ENCODE results near the gene ABCG2. TPM values are rescaled to one million over a fixed set of nuclear protein-coding genes. Genes with fewer than 3 reads are reported as not detected.

ABCG2 gene
- total RNA-seq, 1 donor from 2014 or later, result under 0.01 TPM

GRCh38 chr4:88136249-88136648 is 22.2 kb downstream of the ABCG2 start:
- H3K4me3 ChIP-seq (ENCODE audit: low read depth, low read length), result no peak overlapping the region
- DNase-seq (ENCODE audit: low read depth), result no peak
- H3K27me3 ChIP-seq (ENCODE audit: control insufficient read depth, insufficient read depth, low read length), result no peaks in the 10 kb centered on the region
- H3K36me3 ChIP-seq (ENCODE audit: control insufficient read depth, insufficient read depth, low read length), result no peaks in the 10 kb centered on the region
- TF ChIP-seq, protein P1, sequence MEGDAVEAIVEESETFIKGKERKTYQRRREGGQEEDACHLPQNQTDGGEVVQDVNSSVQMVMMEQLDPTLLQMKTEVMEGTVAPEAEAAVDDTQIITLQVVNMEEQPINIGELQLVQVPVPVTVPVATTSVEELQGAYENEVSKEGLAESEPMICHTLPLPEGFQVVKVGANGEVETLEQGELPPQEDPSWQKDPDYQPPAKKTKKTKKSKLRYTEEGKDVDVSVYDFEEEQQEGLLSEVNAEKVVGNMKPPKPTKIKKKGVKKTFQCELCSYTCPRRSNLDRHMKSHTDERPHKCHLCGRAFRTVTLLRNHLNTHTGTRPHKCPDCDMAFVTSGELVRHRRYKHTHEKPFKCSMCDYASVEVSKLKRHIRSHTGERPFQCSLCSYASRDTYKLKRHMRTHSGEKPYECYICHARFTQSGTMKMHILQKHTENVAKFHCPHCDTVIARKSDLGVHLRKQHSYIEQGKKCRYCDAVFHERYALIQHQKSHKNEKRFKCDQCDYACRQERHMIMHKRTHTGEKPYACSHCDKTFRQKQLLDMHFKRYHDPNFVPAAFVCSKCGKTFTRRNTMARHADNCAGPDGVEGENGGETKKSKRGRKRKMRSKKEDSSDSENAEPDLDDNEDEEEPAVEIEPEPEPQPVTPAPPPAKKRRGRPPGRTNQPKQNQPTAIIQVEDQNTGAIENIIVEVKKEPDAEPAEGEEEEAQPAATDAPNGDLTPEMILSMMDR (IDR thresholded peaks at IDR 0.05; ENCODE audit: insufficient read depth, low read length, poor library complexity, severe bottlenecking), result no peak

DNA sequence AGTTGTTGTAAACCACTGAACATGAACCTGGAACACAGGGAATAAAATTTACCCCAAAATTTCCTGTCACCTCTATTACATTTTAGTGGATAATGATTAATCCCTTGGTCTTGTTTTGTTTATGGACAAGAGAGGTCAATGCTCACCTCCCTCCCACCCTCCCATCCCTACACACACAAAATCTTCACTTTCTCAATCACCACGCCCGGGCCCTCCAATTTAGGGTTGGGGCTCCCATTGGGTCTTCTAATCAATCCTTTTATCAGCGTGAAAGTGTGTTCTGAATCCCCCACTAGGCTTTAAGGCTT is 23.1 kb downstream of the ABCG2 start:
- TF ChIP-seq, protein P1 (IDR thresholded peaks at IDR 0.05; ENCODE audit: insufficient read depth, low read length, poor library complexity, severe bottlenecking), result no peak

DNA sequence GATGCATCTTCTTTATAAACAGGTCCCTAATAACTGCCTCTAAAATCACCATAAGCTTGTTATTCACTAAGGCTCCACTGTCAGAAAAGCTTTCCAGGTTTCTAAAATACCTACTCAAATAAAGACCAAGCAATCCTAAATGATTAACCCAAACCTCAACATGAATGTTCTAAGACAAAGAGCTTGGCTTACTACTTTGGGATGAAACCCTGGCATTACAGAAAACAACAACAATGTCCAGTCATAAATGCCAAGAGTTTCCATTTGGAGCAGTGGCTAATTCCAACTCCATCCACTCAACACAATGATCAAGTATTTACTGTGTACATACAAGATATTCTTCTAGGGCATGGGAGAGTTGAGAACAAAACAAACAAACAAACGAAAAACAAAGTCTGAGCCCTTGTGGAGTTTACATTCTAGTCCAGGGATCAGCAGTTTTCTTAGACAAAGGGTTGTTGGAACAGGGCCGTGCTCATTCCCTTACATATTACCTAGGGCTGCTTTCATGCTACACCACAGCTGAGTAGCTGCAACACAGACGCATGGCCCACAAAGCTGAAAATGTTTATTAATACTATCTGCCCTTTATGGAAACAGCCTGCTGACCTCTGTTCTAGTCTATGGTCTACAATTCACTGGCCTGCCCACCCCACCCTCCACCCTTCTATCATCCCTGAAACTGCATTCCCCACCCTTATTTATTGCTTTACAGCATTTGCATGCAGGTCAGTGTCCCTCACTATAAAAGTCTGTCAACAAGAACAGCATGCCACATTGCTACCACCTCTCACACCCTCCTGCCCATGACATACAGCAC is 23.7 kb downstream of the ABCG2 start:
- Histone ChIP-seq H3K27me3 (ENCODE audit: control insufficient read depth, insufficient read depth, low read length) (no peaks in the 10 kb centered on the region), H3K4me3 (ENCODE audit: low read depth, low read length) (no peak overlapping the region), H3K36me3 (ENCODE audit: control insufficient read depth, insufficient read depth, low read length) (no peaks in the 10 kb centered on the region)
- TF ChIP-seq, protein P1 (IDR thresholded peaks at IDR 0.05; ENCODE audit: insufficient read depth, low read length, poor library complexity, severe bottlenecking), result no peak
- DNase-seq (ENCODE audit: low read depth), result no peak

More for the DNA sequence above, 23.1 kb downstream of the ABCG2 start:
- Histone ChIP-seq H3K4me3 (ENCODE audit: low read depth, low read length) (no peak overlapping the region), H3K36me3 (ENCODE audit: control insufficient read depth, insufficient read depth, low read length) (no peaks in the 10 kb centered on the region), H3K27me3 (ENCODE audit: control insufficient read depth, insufficient read depth, low read length) (no peaks in the 10 kb centered on the region)
- no peak for DNase-seq (ENCODE audit: low read depth)

- Histone ChIP-seq H3K27me3 (ENCODE audit: control insufficient read depth, insufficient read depth, low read length) (no peaks in the 10 kb centered on the region), H3K36me3 (ENCODE audit: control insufficient read depth, insufficient read depth, low read length) (no peaks in the 10 kb centered on the region), H3K4me3 (ENCODE audit: low read depth, low read length) (no peak overlapping the region)
- TF ChIP-seq, protein P1 (IDR thresholded peaks at IDR 0.05; ENCODE audit: insufficient read depth, low read length, poor library complexity, severe bottlenecking), result no peak
- DNase-seq (ENCODE audit: low read depth), result no peak
Measured at GRCh38 chr4:88134111-88134510, 24.3 kb downstream of the ABCG2 start.

DNA sequence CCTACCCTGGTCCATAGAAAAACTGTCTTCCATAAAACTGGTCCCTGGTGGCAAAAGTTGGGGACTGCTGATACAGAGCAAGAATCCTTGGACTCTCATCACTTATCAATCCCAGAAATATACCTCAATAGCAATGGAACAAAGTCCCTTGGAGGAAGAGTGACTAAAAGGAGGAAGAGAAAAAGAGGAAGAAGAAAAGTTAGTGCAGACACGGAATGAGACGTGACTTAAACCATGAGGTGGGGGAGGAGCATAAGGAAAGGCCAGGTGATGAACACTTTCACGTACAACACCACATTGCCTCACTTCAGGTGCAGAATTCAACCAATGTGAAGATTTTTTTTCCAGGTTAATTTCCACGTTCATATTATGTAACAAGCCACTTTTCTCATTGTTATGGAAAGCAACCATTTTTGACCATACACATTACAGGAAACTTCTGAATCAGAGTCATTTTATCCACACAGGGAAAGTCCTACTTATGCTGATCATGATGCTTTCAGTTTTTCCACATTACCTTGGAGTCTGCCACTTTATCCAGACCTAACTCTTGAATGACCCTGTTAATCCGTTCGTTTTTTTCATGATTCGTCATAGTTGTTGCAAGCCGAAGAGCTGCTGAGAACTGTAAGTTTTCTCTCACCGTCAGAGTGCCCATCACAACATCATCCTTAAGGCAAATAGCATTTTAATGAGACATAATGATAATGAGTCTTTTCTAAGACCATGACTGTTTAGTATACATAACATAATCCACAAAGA is 27.7 kb downstream of the ABCG2 start:
- TF ChIP-seq, protein P1 (IDR thresholded peaks at IDR 0.05; ENCODE audit: insufficient read depth, low read length, poor library complexity, severe bottlenecking), result no peak
- Histone ChIP-seq H3K27me3 (ENCODE audit: control insufficient read depth, insufficient read depth, low read length) (no peaks in the 10 kb centered on the region), H3K4me3 (ENCODE audit: low read depth, low read length) (no peak overlapping the region), H3K36me3 (ENCODE audit: control insufficient read depth, insufficient read depth, low read length) (no peaks in the 10 kb centered on the region)
- no peak for DNase-seq (ENCODE audit: low read depth)

Data from kidney epithelial cell (primary cell).